PC-3 (cell line): ENCODE data around the gene FRMD4B. TPM values are rescaled to one million over a fixed set of nuclear protein-coding genes. Genes with fewer than 3 reads are reported as not detected.

Source experiments
- ATAC-seq: fragments of 200-7000 bp; cut with Tn5 transposase; 2 replicates; pipeline ENCODE4 v1.9.1; 2020; ENCODE audit warnings: mild to moderate bottlenecking, moderate library complexity
- BruUV-seq: library from RNA; stranded (reverse); fragments of 400-500 nt; replicated peaks from 2 replicates; lab custom pipeline; 2021; lab: Mats Ljungman, UMichigan
- CTCF ChIA-PET: fragments of 300-600 bp; sonication (Branson Sonifier 250); formaldehyde crosslinking; loops from one replicate; lab custom pipeline; 2022; ENCODE audit warnings: antibody characterized with exemption; lab: Charles Lee
- POLR2A ChIA-PET: fragments of 300-600 bp; sonication (Branson Sonifier 250); formaldehyde crosslinking; loops from one replicate; lab custom pipeline; 2022; ENCODE audit warnings: antibody characterized with exemption; ENCODE audit not compliant: unreplicated experiment; lab: Charles Lee
- DNase-seq: peaks from one replicate; pipeline ENCODE4 v3.0.0-alpha.2; 2015
- H2AFZ ChIP-seq: fragments of 300-600 bp; sonication (generic); 2 replicates; pipeline ENCODE4 v1.6.0; 2016; ENCODE audit warnings: antibody characterized with exemption, low read length
- H3F3A ChIP-seq: fragments of 300-600 bp; sonication (generic); one replicate; pipeline ENCODE4 v1.6.0; 2017; ENCODE audit warnings: antibody characterized with exemption, low read length, control low read depth, mild to moderate bottlenecking; ENCODE audit not compliant: unreplicated experiment
- H3K27ac ChIP-seq: fragments of 300-600 bp; sonication (generic); 2 replicates; pipeline ENCODE4 v1.5.1; 2016; ENCODE audit warnings: mild to moderate bottlenecking, low read length
- H3K27me3 ChIP-seq: fragments of 300-600 bp; sonication (generic); 2 replicates; pipeline ENCODE4 v1.6.1; 2016; ENCODE audit warnings: low read length, mixed read lengths
- H3K36me3 ChIP-seq: fragments of 300-600 bp; sonication (generic); 2 replicates; pipeline ENCODE4 v1.6.1; 2016; ENCODE audit warnings: low read depth, mixed run types, low read length, mixed read lengths
- H3K4me1 ChIP-seq: fragments of 300-600 bp; sonication (generic); 2 replicates; pipeline ENCODE4 v1.5.1; 2016; ENCODE audit warnings: low read length; ENCODE audit not compliant: insufficient read depth
- H3K4me2 ChIP-seq: fragments of 300-600 bp; sonication (generic); 2 replicates; pipeline ENCODE4 v1.6.0; 2016; ENCODE audit warnings: low read length
- H3K4me3 ChIP-seq: fragments of 300-600 bp; sonication (generic); 2 replicates; pipeline ENCODE4 v1.5.1; 2016; ENCODE audit warnings: mild to moderate bottlenecking, low read length, mixed read lengths
- H3K79me2 ChIP-seq: fragments of 300-600 bp; sonication (generic); 2 replicates; pipeline ENCODE4 v1.6.1; 2017; ENCODE audit warnings: low read length, mixed read lengths
- H3K9ac ChIP-seq: fragments of 300-600 bp; sonication (generic); 2 replicates; pipeline ENCODE4 v1.6.0; 2016; ENCODE audit warnings: mild to moderate bottlenecking, low read length
- H3K9me2 ChIP-seq: fragments of 300-600 bp; sonication (generic); replicated peaks from 2 replicates; pipeline ENCODE4 v1.6.1; 2016; ENCODE audit warnings: mixed run types, low read length, mixed read lengths
- H3K9me3 ChIP-seq: fragments of 300-600 bp; sonication (generic); 2 replicates; pipeline ENCODE4 v1.6.1; 2016; ENCODE audit warnings: low read length, mixed read lengths
- H4K20me1 ChIP-seq: fragments of 300-600 bp; sonication (generic); 2 replicates; pipeline ENCODE4 v1.6.1; 2016; ENCODE audit warnings: low read length, mixed read lengths
- CTCF ChIP-seq: fragments of 300-600 bp; sonication (generic); conservative IDR thresholded peaks from 2 replicates; pipeline ENCODE4 v1.5.1; 2017; ENCODE audit warnings: antibody characterized with exemption, low read depth, mild to moderate bottlenecking, low read length
- EZH2 ChIP-seq: fragments of 300-600 bp; sonication (generic); IDR thresholded peaks from one replicate; pipeline ENCODE4 v1.6.1; 2017; ENCODE audit warnings: antibody characterized with exemption, mild to moderate bottlenecking, low read length; ENCODE audit not compliant: unreplicated experiment
- EZH2phosphoT487 ChIP-seq: fragments of 300-600 bp; sonication (generic); IDR thresholded peaks from 2 replicates; pipeline ENCODE4 v1.6.1; 2018; ENCODE audit warnings: mild to moderate bottlenecking, antibody characterized with exemption, low read length, borderline replicate concordance
- intact Hi-C: fragments of 100-400 bp; cut with micrococcal nuclease; formaldehyde crosslinking; loops from 2 replicates; pipeline ENCODE4 v1.9.0; 2023
- total RNA-seq: library from RNA; depleted of rRNA; stranded (reverse); fragments of >200 nt; gene quantifications from 2 replicates; pipeline ENCODE4 v1.2.3, GENCODE V29; 2014

Gene FRMD4B
- total RNA-seq, 1 experiment from 2014 or later = 5.7 TPM

- intact Hi-C loops = no loop called here
- Histone ChIP-seq H3K4me3 (no peak overlapping the region), H3K4me2 (no peak overlapping the region), H2AFZ (no peak overlapping the region), H3K27ac (no peak overlapping the region), H3K36me3 (no peaks in the 10 kb centered on the region), H3K4me1 (peaks cover 11% of the 10 kb centered on the region), H3K9me3 (no peaks in the 10 kb centered on the region), H4K20me1 (no peaks in the 10 kb centered on the region), H3F3A (no peaks in the 10 kb centered on the region), H3K9ac (no peak overlapping the region), H3K9me2 (no peaks in the 10 kb centered on the region), H3K79me2 (no peaks in the 10 kb centered on the region), H3K27me3 (no peaks in the 10 kb centered on the region)
- no TSS peak for BruUV-seq
- ChIA-PET CTCF (no interaction called here), POLR2A (no interaction called here)
- no peak for DNase-seq
- ATAC-seq = no peak
- no peak for TF ChIP-seq EZH2
- TF ChIP-seq EZH2phosphoT487 = no peak
- no peak for TF ChIP-seq CTCF
Measured at GRCh38 chr3:69413551-69414207, 27.8 kb upstream of the FRMD4B start.

GRCh38 chr3:69411346-69411745 is 25.5 kb upstream of the FRMD4B start:
- ChIA-PET POLR2A (no interaction called here), CTCF (interaction anchor here (0.5 to 0.6 kb wide), 2 partner anchors 102 to 325 kb away, joined by 3 to 6 read pairs; no protein-coding TSS in a partner anchor)
- peak overlapping the region; percentile 9; the same call in 1 of the 2 replicates for H2AFZ ChIP-seq
- H3K27me3 ChIP-seq = no peaks in the 10 kb centered on the region
- no peak overlapping the region for H3K27ac ChIP-seq
- no TSS peak for BruUV-seq
- no peaks in the 10 kb centered on the region for H3K9me3 ChIP-seq
- H3K79me2 ChIP-seq = no peaks in the 10 kb centered on the region
- no peaks in the 10 kb centered on the region for H3K9me2 ChIP-seq
- H3K4me1 ChIP-seq = peaks cover 11% of the 10 kb centered on the region
- ATAC-seq (peak; percentile 87), DNase-seq (peak; percentile 39)
- H3K9ac ChIP-seq = no peak overlapping the region
- H4K20me1 ChIP-seq = no peaks in the 10 kb centered on the region
- H3K36me3 ChIP-seq = no peaks in the 10 kb centered on the region
- no peak for TF ChIP-seq EZH2phosphoT487
- TF ChIP-seq EZH2 = no peak
- TF ChIP-seq CTCF = no peak
- H3K4me2 ChIP-seq = peak overlapping the region; percentile 46; the same call in 1 of the 2 replicates
- H3K4me3 ChIP-seq = no peak overlapping the region
- intact Hi-C loops = no loop called here
- H3F3A ChIP-seq = no peaks in the 10 kb centered on the region

- no peaks in the 10 kb centered on the region for H3F3A ChIP-seq
- peak; percentile 90 for ATAC-seq
- H2AFZ ChIP-seq = no peak overlapping the region
- CTCF ChIA-PET = interaction anchor here (0.5 kb wide), 1 partner anchor 91 kb away, joined by 5 read pairs; no protein-coding TSS in a partner anchor
- TF ChIP-seq CTCF (peak; percentile 60), EZH2 (no peak), EZH2phosphoT487 (no peak)
- no peaks in the 10 kb centered on the region for H3K9me3 ChIP-seq
- H3K27me3 ChIP-seq = no peaks in the 10 kb centered on the region
- no peak overlapping the region for H3K27ac ChIP-seq
- no peaks in the 10 kb centered on the region for H3K9me2 ChIP-seq
- no peaks in the 10 kb centered on the region for H3K36me3 ChIP-seq
- no peak overlapping the region for H3K9ac ChIP-seq
- no peaks in the 10 kb centered on the region for H3K79me2 ChIP-seq
- H3K4me1 ChIP-seq = peaks cover 11% of the 10 kb centered on the region
- H3K4me3 ChIP-seq = no peak overlapping the region
- POLR2A ChIA-PET = no interaction called here
- intact Hi-C loops = no loop called here
- BruUV-seq = no TSS peak
- no peaks in the 10 kb centered on the region for H4K20me1 ChIP-seq
- DNase-seq = peak; percentile 63
- no peak overlapping the region for H3K4me2 ChIP-seq
Measured at GRCh38 chr3:69410301-69410700, 24.4 kb upstream of the FRMD4B start.
